PC-9 (cell line): Measurements from ENCODE around the gene RABL3. TPM values are rescaled to one million over a fixed set of nuclear protein-coding genes. Genes with fewer than 3 reads are reported as not detected.
A peak's percentile ranks its signal among the peaks of the same experiment; 100 is the strongest.

Experiments
- BruUV-seq: library from RNA; stranded (reverse); fragments of 400-500 nt; replicated peaks from 2 replicates; lab custom pipeline; 2021; lab: Mats Ljungman, UMichigan
- CTCF ChIA-PET: fragments of 300-600 bp; sonication (Branson Sonifier 250); formaldehyde crosslinking; loops from one replicate; lab custom pipeline; 2022; ENCODE audit warnings: antibody characterized with exemption; lab: Charles Lee
- POLR2A ChIA-PET: fragments of 300-600 bp; sonication (Branson Sonifier 250); formaldehyde crosslinking; loops from one replicate; lab custom pipeline; 2022; ENCODE audit warnings: antibody characterized with exemption; ENCODE audit not compliant: unreplicated experiment; lab: Charles Lee
- DNase-seq, 2 experiments: peaks; one replicate each; pipeline versions ENCODE4 v3.0.0 to v3.0.0-alpha.2; 2015 to 2022; ENCODE audit warnings: mixed read lengths in 1 of 2
- H2AFZ ChIP-seq: fragments of 200-600 bp; sonication (generic); 2 replicates; pipeline ENCODE4 v1.8.1; 2017; ENCODE audit warnings: antibody characterized with exemption
- H3F3A ChIP-seq: fragments of 200-600 bp; sonication (generic); 2 replicates; pipeline ENCODE4 v1.8.1; 2017; ENCODE audit warnings: antibody characterized with exemption, mild to moderate bottlenecking, low read depth; ENCODE audit not compliant: insufficient read depth
- H3K27ac ChIP-seq: fragments of 200-600 bp; sonication (generic); 2 replicates; pipeline ENCODE4 v1.6.1; 2016; ENCODE audit warnings: mixed run types
- H3K27me3 ChIP-seq: fragments of 200-600 bp; sonication (generic); 2 replicates; pipeline ENCODE4 v1.6.1; 2016; ENCODE audit warnings: low read depth, mixed run types; ENCODE audit not compliant: insufficient read depth
- H3K36me3 ChIP-seq: fragments of 200-600 bp; sonication (generic); 2 replicates; pipeline ENCODE4 v1.6.1; 2016; ENCODE audit warnings: low read depth, mixed run types
- H3K4me1 ChIP-seq: fragments of 200-600 bp; sonication (generic); replicated peaks from 2 replicates; pipeline ENCODE4 v1.6.1; 2016; ENCODE audit warnings: mixed run types; ENCODE audit not compliant: insufficient read depth
- H3K4me2 ChIP-seq: fragments of 200-600 bp; sonication (generic); 2 replicates; pipeline ENCODE4 v1.6.1; 2017; ENCODE audit warnings: mixed run types
- H3K4me3 ChIP-seq: fragments of 200-600 bp; sonication (generic); 2 replicates; pipeline ENCODE4 v1.6.1; 2016; ENCODE audit warnings: mixed run types
- H3K79me2 ChIP-seq: fragments of 200-600 bp; sonication (generic); 2 replicates; pipeline ENCODE4 v1.6.1; 2017; ENCODE audit warnings: low read depth, mixed run types
- H3K9me2 ChIP-seq: fragments of 200-600 bp; sonication (generic); 2 replicates; pipeline ENCODE4 v1.8.1; 2017; ENCODE audit warnings: mild to moderate bottlenecking; ENCODE audit not compliant: insufficient read depth
- H3K9me3 ChIP-seq: fragments of 200-600 bp; sonication (generic); 2 replicates; pipeline ENCODE4 v1.8.1; 2016; ENCODE audit warnings: low read depth; ENCODE audit not compliant: insufficient read depth
- H4K20me1 ChIP-seq: fragments of 200-600 bp; sonication (generic); 2 replicates; pipeline ENCODE4 v1.8.1; 2017; ENCODE audit not compliant: insufficient read depth
- EZH2 ChIP-seq: fragments of 200-600 bp; sonication (generic); IDR thresholded peaks from 2 replicates; pipeline ENCODE4 v1.8.0; 2017; ENCODE audit warnings: antibody characterized with exemption, low read depth
- intact Hi-C: fragments of 100-400 bp; cut with micrococcal nuclease; formaldehyde crosslinking; loops from one replicate; pipeline ENCODE4 v1.10.0; 2022; ENCODE audit not compliant: unreplicated experiment
- total RNA-seq: library from RNA; stranded (reverse); gene quantifications from 2 replicates; pipeline ENCODE4 v1.2.3, GENCODE V29; 2021
- TF ChIP-seq, protein P1 (sequence below): fragments of 200-600 bp; sonication (generic); conservative IDR thresholded peaks from 2 replicates; pipeline ENCODE4 v1.6.1; 2017; ENCODE audit warnings: mixed run types, antibody characterized with exemption, mild to moderate bottlenecking, moderate library complexity

Gene RABL3
- total RNA-seq, 1 experiment from 2014 or later = 29.8 TPM

DNA sequence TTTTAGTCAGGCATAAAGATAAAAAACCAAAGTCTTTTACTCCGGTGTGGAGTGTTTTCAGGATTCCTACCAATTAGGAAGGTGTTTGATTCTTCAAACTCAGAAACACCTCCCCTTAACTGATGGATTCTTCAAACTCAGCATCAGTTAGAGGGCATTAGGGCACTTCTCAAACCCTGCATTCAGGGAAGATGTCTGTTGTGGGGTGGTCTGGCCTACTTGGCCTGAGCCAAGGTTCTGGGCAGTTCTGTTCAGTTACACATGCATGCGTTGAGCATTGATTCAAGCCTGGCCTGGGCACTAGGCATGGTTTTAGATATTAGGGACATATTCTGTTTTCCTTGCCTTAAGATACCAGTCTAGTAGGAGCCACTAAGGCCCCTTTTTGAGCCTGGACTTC lies 61.3 kb downstream of the RABL3 start:
- no peak for DNase-seq
- no TSS peak for BruUV-seq
- H3K4me3 ChIP-seq = no peak overlapping the region

GRCh38 chr3:120680193-120680894 lies 62.0 kb downstream of the RABL3 start:
- no peak for DNase-seq
- Histone ChIP-seq H3F3A (peaks cover 15% of the 10 kb centered on the region), H3K36me3 (no peaks in the 10 kb centered on the region), H3K4me3 (no peak overlapping the region), H2AFZ (no peak overlapping the region), H3K4me2 (no peak overlapping the region), H3K9me3 (peaks cover 18% of the 10 kb centered on the region; the same call in 1 of the 2 replicates), H3K79me2 (no peaks in the 10 kb centered on the region), H3K27ac (no peak overlapping the region), H3K9me2 (no peaks in the 10 kb centered on the region), H4K20me1 (no peaks in the 10 kb centered on the region), H3K27me3 (no peaks in the 10 kb centered on the region), H3K4me1 (peaks cover 15% of the 10 kb centered on the region)
- ChIA-PET POLR2A (no interaction called here), CTCF (no interaction called here)
- no TSS peak for BruUV-seq
- intact Hi-C loops = no loop called here
- TF ChIP-seq, protein P1, sequence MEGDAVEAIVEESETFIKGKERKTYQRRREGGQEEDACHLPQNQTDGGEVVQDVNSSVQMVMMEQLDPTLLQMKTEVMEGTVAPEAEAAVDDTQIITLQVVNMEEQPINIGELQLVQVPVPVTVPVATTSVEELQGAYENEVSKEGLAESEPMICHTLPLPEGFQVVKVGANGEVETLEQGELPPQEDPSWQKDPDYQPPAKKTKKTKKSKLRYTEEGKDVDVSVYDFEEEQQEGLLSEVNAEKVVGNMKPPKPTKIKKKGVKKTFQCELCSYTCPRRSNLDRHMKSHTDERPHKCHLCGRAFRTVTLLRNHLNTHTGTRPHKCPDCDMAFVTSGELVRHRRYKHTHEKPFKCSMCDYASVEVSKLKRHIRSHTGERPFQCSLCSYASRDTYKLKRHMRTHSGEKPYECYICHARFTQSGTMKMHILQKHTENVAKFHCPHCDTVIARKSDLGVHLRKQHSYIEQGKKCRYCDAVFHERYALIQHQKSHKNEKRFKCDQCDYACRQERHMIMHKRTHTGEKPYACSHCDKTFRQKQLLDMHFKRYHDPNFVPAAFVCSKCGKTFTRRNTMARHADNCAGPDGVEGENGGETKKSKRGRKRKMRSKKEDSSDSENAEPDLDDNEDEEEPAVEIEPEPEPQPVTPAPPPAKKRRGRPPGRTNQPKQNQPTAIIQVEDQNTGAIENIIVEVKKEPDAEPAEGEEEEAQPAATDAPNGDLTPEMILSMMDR = no peak
- no peak for TF ChIP-seq EZH2

More for the DNA sequence above, 61.3 kb downstream of the RABL3 start:
- H4K20me1 ChIP-seq = no peaks in the 10 kb centered on the region
- H3K36me3 ChIP-seq = no peaks in the 10 kb centered on the region
- intact Hi-C loops = no loop called here
- H2AFZ ChIP-seq = no peak overlapping the region
- no peak overlapping the region for H3K4me2 ChIP-seq
- peaks cover 15% of the 10 kb centered on the region for H3K4me1 ChIP-seq
- CTCF ChIA-PET = no interaction called here
- POLR2A ChIA-PET = no interaction called here
- H3K79me2 ChIP-seq = no peaks in the 10 kb centered on the region
- H3F3A ChIP-seq = peaks cover 15% of the 10 kb centered on the region
- H3K9me2 ChIP-seq = no peaks in the 10 kb centered on the region
- no peaks in the 10 kb centered on the region for H3K27me3 ChIP-seq
- H3K9me3 ChIP-seq = peaks cover 18% of the 10 kb centered on the region; the same call in 1 of the 2 replicates
- TF ChIP-seq, protein P1 = no peak
- no peak for TF ChIP-seq EZH2
- H3K27ac ChIP-seq = no peak overlapping the region

GRCh38 chr3:120678984-120679383 lies 63.3 kb downstream of the RABL3 start:
- ChIA-PET POLR2A (interaction anchor here (0.7 to 1.0 kb wide), 2 partner anchors 11 to 83 kb away, joined by 4 to 8 read pairs; partner anchors contain the start of gene NDUFB4), CTCF (interaction anchor here (0.6 kb wide), 1 partner anchor 1216 kb away, joined by 4 read pairs; no protein-coding TSS in a partner anchor)
- Histone ChIP-seq H3K9me2 (no peaks in the 10 kb centered on the region), H3K27me3 (no peaks in the 10 kb centered on the region), H3K4me3 (0 out of 2 replicates have a peak overlapping the region, but pooled peaks have one; percentile 29), H3K9me3 (peaks cover 18% of the 10 kb centered on the region; the same call in 1 of the 2 replicates), H3F3A (peaks cover 15% of the 10 kb centered on the region), H3K4me2 (peak overlapping the region; percentile 55), H4K20me1 (no peaks in the 10 kb centered on the region), H3K79me2 (no peaks in the 10 kb centered on the region), H3K36me3 (no peaks in the 10 kb centered on the region), H2AFZ (peak overlapping the region; percentile 17; the same call in 1 of the 2 replicates), H3K27ac (peak overlapping the region; percentile 79), H3K4me1 (peaks cover 15% of the 10 kb centered on the region)
- intact Hi-C loops = no loop called here
- no peak for DNase-seq
- TSS peak; percentile 63 for BruUV-seq
- TF ChIP-seq EZH2 = no peak
- TF ChIP-seq, protein P1 = no peak
